ENCODE results near the gene USH2A.

DNA sequence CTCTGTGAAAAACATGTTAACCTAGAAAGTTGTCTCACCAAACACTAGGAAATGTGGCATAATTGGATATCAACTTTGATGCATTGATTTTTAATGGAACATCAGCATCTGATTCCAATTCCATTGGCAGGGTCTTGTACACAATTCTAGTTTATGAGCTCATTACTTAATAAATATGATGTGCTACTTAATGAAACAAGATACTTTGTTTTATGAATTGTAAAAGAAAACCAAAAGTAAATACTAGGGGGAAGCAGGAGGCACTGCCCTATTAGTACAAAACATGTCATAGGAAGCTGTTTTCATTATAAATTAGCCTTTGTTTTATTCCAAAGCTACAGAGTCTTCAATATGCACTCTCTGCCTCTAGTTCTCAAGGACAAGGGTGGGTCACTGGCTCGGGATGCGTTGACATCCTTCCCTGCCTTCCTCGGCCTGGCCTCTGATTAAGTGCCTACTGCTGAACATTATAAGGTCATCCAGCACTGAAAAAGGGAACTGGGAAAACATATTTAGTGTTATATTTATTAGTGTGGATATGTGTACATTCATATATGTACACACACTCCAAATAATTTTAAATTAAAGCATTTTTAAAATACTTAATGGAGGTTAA lies 185.2 kb downstream of the USH2A start:
- TF ChIP-seq TAF1 (IDR thresholded peaks at IDR 0.05; ENCODE audit: borderline replicate concordance, low read depth, low read length) = no peak
- no peak for TF ChIP-seq POLR2AphosphoS5 (IDR thresholded peaks at IDR 0.05; ENCODE audit: low read depth, low read length)
- no peak for TF ChIP-seq POLR2A (IDR thresholded peaks at IDR 0.05; ENCODE audit: low read depth, low read length)
